GM19372 (cell line): ENCODE measurements around the gene SELENOI.
"Not testable (repeated sequence)": the region's sequence is repeated elsewhere in the genome, so short reads cannot be mapped to it uniquely, and the experiment has no call there.

Experiments used
- ATAC-seq: cut with Tn5 transposase; IDR thresholded peaks from one replicate; pipeline ENCODE4 v1.9.1; 2021; ENCODE audit warnings: mild to moderate bottlenecking, low read depth, moderate library complexity; ENCODE audit not compliant: unreplicated experiment

SELENOI gene

GRCh38 chr2:26326514-26326913 lies 19.4 kb upstream of the SELENOI start:
- no peak for ATAC-seq

GRCh38 chr2:26327291-26328272 lies 18.4 kb upstream of the SELENOI start:
- no peak for ATAC-seq

- not testable (repeated sequence) for ATAC-seq
Measured at GRCh38 chr2:26329083-26329482, 16.9 kb upstream of the SELENOI start.

- no peak for ATAC-seq
Measured at GRCh38 chr2:26330114-26330549, 15.8 kb upstream of the SELENOI start.

GRCh38 chr2:26330604-26331003 lies 15.3 kb upstream of the SELENOI start:
- ATAC-seq: no peak

- ATAC-seq: not testable (repeated sequence)
Measured at GRCh38 chr2:26331321-26331720, 14.6 kb upstream of the SELENOI start.

GRCh38 chr2:26333293-26333692 lies 12.7 kb upstream of the SELENOI start:
- ATAC-seq: no peak

- ATAC-seq: no peak
Measured at GRCh38 chr2:26335231-26335630, 10.7 kb upstream of the SELENOI start.

GRCh38 chr2:26336719-26337118 lies 9.2 kb upstream of the SELENOI start:
- ATAC-seq: no peak

- ATAC-seq: no peak
Measured at GRCh38 chr2:26337298-26337697, 8.6 kb upstream of the SELENOI start.

GRCh38 chr2:26340831-26341230 lies 5.1 kb upstream of the SELENOI start:
- ATAC-seq: no peak

GRCh38 chr2:26344581-26345282 lies 1.2 kb upstream of the SELENOI start:
- ATAC-seq: no peak

GRCh38 chr2:26345283-26345544 lies 729 bp upstream of the SELENOI start:
- ATAC-seq: no peak

- ATAC-seq: no peak
Measured at GRCh38 chr2:26346454-26347053, 611 bp downstream of the SELENOI start, which contains the start of gene ADGRF3. ADGRF3 (minus strand) TSS chr2:26346789; CDS start chr2:26346234, 555 bp downstream.

GRCh38 chr2:26347286-26347865 lies 1.4 kb downstream of the SELENOI start:
- ATAC-seq: no peak

- ATAC-seq: no peak
Measured at GRCh38 chr2:26349690-26350089, 3.7 kb downstream of the SELENOI start.

GRCh38 chr2:26351375-26352090 lies 5.6 kb downstream of the SELENOI start:
- no peak for ATAC-seq

GRCh38 chr2:26352892-26353291 lies 6.9 kb downstream of the SELENOI start:
- ATAC-seq: no peak

GRCh38 chr2:26354469-26354868 lies 8.5 kb downstream of the SELENOI start:
- ATAC-seq: not testable (repeated sequence)
